Superior temporal gyrus (tissue), 1 donor: ENCODE measurements around the gene SALL4.
A peak's percentile ranks its signal among the peaks of the same experiment; 100 is the strongest.
"Not testable (repeated sequence)": the region's sequence is repeated elsewhere in the genome, so short reads cannot be mapped to it uniquely, and the experiment has no call there.

Experiments used
- DNase-seq: peaks from one replicate; pipeline ENCODE4 v3.0.0-alpha.2; 2016; ENCODE audit errors: extremely low spot score

The SALL4 gene

DNA sequence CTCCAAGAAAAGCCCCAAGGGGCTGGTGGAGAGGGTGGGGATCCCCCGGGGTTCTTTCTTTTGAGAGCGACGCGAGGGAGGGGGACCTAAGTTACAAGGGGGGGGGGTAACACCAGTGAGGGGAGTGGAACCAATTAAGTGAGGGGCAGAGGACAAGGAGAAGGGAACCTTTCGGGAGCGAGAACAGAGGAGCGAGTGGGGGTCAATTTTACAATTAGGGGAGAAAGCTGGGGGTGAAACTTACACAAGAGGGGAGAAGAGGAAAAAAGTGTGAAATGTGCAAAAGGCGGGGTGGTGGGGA lies 548 bp downstream of the SALL4 start:
- no peak for DNase-seq

DNA sequence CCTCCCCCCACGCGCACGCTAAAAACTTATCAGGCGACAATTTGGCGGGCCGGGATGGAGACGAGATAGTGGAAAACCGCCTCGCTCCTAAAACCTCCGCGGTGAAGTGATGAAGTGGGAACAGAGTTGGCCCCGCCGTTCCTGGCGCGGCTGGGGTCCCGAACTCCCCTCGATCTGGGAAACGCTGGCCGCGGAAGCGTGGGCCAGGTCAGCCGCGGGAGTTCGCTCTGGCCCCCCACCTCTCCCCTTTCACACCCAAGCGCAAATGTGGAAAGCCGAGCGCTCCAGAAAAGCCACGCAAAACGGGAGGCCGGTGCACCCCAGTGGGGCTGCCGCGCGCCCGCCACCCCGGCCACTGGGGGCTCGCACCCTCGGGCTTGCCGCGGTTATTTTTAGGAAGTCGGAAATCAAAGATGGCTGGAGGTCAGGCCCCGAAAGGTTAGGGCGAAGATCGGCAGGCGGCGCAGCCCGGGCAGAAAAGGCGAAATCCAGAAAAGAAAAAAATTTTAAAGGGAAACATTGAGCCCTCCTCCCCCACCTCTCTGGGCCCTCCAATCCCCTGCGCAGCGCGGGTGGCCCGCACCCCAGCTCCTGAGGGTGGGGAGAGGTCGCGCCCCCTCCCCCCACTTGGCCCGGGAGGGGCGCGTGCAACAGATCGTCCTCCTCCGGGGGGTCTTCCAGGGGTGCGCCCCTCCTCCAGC lies 1.0 kb downstream of the SALL4 start:
- DNase-seq = no peak

DNA sequence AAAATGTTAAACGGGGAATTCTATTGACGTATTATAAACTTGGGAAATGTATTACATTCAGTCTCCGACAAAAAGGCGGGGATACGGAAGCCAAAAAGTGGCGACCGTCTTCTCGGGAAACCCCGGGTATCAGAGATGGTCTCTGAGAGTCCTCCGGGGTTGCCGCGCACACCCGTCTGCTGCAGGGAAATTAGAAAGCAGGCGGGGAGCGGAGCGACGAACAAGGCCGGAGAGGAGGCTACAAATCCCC lies 1.5 kb downstream of the SALL4 start:
- no peak for DNase-seq

DNA sequence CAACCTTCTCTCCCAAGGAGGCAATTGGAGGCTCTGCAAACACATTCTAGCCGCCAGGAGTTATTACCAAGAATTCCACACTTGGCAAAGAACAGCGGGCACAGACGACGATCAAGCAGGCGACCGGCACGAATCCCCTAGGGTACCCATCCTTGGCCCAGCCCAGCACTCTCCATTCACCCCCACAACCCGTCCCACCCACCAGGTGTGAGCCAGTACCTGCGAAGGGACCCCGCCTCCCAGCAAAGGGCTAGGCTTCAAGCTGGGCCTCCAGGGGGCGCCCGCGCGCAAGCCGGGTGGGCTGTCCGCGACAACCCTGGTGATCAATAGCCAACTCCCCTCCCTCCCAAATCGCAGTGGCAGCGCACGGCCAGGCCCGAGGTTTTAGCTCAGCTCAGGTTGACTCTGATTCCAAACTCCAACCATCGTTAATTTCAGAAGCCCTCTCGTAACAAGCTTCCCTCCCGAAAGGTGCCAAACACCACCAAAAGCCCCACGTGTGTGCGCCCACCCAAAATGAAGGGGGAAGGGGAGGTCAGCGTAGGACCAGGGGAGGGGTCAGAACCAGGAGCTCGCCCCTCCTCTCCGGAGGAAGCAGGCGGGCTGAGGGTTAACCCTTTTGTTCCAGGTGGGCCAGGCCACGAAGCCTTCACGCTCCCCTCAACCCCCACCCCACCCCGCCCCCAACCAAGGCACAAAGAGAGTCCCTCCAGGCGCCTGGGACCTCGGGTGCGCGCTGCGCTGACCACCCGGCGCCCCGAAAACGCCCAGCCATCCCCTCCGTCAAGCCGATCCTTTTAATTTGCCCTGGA lies 2.1 kb downstream of the SALL4 start:
- peak; percentile 40 for DNase-seq

DNA sequence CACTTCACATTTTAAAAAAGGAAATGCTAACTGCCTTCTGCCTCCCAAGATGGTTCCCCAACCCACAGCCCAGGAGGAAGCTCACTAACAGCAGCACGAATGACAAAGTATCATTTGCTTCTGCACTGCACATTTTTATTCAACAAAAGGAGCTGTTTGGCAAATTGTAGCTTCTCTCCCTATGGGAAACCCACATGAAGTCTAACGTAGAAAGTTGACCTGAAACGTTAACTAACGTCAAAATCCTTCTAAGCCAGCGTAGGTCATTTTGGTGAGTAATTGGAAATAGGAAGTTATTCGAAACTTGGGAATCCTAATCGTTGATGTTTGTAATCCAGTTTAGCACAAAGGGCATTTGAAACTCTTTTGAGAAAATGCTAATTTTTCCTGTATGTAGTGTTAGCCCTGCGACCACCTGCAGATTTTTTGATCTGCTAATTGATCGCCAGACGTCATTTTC lies 2.9 kb downstream of the SALL4 start:
- DNase-seq = no peak

DNA sequence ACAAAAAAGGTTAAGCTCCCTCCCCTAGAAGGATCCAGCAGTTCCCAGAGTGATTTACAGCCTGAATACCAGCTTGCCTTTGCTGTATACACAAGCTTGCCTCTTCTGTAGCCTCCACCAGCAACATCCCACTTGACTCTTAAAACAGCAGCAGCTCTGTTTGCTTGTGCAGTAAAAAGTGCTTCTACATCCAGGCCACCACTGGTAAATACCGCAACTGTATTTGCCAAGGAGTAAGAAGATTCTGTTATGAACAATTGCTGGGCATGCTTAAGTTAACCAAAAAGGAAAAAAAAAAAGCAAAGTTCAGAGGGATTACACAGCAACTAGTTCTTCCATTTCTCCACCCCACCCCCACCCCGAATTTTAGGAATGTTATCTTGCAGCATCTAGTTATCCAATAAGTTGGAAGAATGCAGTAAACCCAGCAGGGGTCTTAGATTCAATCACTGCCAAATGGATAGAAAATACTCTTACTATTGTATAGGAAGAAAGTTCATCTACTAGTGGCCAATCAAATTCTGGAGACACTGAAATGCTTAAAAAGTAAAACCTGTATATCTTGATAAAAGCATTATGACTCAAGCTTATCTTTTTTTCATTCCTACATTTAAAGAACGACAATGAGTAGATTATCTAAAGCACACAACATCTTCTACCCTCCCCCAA lies 4.8 kb downstream of the SALL4 start:
- DNase-seq = no peak

DNA sequence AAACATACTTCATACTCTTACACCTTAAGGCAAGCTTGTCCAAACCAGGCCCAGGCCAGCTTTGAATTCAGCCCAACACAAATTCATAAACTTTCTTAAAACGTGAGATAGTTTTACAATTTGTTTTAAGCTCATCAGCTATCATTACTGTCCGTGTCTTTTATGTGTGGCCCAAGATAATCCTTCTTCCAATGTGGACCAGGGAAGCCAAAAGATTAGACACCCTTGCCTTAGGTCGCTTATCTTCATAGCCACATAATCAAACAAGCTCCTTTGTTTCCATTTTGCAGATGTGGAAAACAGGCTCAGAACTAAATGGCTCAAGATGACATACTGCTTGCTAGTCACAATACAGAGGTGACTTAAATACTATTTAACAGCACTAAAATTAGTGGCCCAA lies 6.0 kb downstream of the SALL4 start:
- no peak for DNase-seq

DNA sequence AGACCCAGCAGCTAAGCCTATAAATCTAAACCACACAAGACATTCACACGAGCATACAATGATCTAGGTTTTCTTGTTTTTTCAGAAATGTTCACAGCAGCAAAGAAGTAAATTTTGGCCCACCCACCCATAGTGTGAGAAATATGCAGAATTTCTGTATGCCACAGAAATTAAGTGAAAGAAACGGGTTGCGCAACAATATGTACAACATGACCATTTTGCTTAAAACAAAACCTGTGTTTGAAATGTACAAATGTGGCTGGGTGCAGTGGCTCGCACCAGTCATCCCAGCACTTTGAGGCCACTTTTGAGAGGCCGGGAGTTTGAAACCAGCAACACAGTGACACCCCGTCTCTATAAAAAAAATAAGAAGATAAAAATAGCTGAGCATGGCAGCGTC lies 9.4 kb downstream of the SALL4 start:
- DNase-seq = no peak

DNA sequence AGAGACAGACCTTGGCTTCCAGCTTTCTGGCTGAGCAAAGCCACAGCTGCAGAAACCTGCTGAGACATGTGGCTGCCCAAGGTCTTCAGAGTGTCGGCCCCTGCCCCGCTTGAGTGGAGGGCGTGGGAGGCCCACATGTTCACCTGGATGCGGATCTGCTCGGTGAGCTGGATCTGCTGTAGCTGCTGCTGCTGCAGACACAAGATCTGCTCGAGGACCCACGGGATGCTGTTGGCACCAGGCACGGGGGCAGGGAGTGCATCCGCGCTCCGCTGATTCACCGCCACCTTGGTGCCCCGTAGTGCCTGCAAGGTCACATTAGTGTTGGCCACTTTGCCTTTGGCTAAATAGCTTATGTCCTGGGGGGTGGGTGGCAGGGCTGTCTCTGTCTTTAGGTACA lies 10.7 kb downstream of the SALL4 start:
- no peak for DNase-seq

DNA sequence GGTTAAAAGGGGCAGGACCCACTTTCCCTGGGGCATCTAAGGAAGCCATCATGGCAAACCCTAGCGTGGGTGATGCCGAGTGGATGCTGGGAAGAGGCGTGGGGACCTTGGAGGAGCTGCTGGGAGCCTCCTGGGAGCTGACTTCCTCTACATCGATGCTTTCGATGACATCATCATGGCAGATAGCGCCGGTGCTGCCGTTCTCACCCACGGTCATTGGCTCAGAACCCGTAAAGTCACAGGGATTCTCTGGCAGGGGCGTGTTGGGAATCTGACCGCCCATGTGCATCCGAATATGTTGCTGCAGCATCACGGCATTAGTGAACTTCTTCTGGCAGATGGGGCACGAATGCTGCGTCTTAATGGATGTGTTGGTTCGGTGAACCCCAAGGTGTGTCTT lies 12.1 kb downstream of the SALL4 start:
- DNase-seq = no peak

DNA sequence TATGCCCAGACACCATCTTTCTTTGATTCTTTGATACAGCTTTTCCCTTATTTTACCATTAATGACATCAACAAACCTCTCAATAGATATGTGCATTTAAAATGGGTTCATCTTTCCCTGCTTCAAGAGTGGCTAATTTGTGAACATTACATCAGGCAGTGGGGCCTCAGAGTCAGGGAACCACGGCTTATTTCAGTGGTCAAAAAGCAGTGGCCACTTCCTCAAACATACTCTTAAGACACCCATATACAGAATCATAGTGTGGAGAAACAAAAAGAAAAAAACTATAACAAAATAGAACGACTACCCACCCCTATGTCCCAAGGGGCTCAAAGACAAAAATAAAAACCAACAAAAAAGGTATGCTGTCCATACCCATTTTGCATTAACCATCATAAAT lies 12.9 kb downstream of the SALL4 start:
- DNase-seq = no peak

DNA sequence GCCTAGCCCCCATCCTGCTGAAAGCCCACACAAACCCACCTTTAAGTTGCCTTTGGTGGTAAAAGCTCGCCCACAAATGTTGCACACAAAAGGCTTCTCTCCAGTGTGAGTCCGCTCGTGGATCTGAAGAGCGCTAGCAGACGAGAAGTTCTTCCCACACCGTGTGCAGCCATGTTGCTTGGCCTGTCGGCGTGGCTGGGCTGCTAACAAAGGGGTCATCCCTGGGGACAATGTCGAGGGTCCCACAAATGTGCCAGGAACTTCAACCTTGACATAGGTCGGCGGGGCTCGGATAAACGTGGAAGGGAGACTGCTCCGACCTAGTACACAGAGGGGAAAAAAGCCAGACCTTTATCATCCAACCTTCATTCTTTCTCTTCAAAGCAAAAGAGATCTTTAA lies 13.5 kb downstream of the SALL4 start:
- DNase-seq = no peak

DNA sequence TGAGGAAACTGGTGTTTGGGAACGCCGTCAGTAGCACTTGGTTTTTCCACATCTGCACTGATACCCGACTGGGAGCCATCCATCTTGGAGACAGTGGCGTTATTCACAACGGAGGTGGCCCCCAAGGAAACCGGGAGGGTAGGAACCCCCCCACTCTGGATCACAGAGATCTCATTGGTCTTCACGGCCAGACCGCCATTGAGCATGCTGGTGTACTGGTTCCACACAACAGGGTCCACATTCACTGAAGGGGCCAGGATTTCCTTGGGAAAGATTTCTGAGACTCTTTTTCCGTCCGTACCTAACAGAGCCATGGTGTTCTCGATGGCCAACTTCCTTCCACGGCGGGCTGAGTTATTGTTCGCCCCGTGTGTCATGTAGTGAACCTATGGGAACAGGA lies 18.0 kb downstream of the SALL4 start:
- no peak for DNase-seq

DNA sequence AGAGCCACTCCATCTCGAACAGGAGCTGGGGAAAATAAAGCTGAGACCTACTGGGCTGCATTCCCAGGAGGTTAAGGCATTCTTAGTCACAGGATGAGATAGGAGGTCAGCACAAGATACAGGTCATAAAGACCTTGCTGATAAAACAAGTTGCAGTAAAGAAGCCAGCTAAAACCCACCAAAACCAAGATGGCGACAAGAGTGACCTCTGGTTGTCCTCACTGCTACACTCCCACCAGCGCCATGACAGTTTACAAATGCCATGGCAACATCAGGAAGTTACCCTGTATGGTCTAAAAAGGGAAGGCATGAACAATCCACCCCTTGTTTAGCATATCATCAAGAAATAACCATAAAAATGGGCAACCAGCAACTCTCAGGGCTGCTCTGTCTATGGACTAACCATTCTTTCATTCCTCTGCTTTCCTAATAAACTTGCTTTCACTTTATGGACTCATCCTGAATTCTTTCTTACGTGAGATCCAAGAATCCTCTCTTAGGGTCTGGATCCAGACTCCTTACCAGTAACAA lies 24.0 kb downstream of the SALL4 start:
- DNase-seq = not testable (repeated sequence)

DNA sequence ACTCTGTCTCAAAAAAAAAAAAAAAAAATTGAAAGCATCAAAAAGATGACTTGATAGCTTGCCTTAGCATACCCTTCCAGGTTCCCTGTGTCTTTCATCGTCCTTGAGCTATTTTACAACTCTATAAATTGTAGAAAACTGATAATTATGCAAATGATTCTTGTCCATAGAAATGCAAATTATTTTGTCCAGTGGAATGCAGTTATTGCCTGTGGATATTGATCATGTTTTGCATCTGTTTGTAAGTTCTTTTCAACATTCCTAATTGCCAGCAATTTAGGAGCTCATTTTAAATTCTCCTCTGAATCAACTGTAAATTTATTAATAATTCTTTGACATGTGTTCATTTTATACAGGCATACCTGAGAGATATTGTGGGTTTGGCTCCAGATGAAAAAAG lies 27.1 kb downstream of the SALL4 start:
- no peak for DNase-seq

DNA sequence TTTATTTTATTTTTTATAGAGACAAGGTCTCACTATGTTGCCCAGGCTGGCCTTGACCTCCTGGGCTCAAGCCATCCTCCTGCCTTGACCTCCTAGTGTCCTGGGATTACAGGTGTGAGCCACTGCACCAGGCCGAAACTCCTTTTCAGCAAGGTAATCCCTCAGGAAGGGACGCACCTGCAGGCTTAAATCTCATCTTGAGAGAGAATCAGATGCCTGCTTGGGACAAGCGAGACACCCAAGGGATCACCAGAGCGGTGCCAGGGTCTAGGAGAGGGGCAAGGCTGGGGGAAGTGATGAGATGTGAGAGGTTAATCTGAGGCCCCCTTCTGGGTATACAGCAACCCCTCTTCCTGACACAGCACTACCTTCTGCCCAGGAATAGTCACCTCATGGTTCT lies 30.1 kb downstream of the SALL4 start:
- DNase-seq = no peak

DNA sequence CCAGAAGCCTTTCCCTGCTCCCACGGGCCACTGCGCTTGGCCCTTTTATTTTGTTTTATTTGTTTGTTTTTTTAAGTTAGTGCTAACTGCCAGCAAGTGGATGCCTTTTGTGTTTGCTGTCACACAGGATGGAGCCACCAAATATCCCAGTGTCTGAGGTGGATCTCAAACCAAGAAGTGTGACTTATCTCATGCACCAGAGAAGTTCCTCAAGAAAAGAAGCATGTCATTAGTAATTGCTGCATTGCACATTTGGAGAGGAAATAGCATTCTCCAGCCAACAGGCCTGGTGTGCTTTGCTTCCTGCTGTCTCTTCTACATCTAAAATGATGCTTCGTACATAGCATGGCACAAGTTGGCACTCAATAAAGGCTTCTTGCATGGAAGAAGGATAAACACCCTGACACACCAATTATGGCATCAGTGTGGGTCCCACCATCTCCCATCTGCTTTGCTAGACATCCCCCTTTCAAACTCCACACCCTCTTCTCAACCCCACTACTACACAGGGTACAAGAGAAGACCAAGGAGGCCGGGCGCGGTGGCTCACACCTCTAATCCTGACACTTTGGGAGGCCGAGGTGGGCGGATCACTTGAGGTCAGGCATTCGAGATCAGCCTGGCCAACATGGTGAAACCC lies 32.2 kb downstream of the SALL4 start:
- no peak for DNase-seq

DNA sequence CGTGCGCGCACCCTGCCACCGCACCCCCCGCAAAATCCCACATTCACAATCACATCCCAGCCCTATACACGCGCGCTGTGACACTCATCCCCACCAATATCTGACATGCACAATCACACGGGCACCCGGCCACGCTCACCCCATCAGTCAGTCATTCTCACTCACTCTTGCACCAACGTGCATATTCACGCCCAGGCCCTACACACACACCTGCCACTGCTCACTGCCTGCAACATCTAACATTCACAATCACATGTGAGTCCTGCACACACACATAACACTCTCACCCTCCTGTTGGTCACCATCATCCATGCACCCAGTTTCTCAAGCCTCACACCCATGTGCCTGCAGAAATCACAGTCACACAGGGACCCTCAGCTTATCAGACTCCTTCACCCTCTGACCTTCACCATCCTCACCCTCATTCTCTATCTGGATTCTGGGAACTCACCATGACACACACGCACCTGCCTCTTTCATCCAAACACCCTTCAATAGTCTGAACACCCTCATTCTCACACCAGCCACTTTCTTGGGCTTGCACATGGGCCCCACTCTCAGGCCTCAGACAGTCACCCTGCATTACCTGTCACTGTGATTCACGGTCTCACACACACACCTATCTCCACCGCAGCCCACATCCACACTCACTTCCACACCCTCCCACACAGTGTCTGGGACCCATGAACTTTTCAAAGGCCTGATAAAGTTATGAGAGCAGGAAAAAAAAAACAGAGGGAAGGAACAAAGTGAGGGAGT lies 33.4 kb downstream of the SALL4 start:
- DNase-seq = no peak

DNA sequence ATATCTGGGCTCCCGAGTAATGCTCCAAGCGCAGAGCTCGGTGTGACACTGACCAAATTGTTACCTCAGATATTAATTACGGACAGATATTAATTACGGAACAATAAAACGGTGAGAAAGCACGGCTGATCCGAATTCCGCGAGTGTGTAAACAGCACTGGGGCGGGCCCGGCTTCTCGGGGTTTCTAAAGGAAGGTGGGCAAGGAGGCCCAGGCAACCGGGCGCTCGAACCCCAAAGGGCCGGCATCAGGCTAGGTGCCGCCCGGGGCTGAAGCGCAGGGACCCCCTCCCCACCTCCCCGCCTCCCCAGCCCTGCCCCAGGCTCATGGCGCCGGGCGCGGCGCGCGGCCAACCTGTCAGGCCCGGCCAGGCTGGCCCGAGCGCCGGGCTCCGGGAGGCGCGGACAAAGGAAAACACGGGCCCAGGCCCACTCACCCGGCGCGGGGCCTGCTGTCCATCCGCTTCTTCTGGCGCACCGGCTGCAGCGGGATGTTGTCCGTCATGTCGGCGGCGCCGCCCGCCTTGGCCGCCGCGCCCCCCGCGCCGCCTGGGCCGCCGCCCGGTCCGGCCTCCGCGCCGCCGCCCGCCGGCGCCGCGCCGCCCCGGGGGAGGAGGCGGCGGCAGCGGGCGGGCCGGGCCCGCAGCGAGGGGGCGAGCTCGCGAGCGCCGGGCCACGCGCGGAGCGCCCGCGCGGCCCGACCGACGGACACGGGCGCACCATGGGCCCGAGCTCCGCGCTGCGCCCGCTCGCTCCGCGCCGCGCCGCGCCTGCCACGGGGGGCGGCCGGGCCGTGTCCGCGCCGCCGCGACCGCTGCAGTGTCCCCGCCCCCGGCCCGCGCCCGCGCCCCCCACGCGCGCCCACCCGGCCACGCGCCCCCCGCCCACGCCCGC lies 34.2 kb downstream of the SALL4 start, which contains the start of gene ATP9A:
TSS of gene ATP9A (minus strand) at position 524 of the 892 bp plus-strand sequence. CDS start at position 503, 21 bp downstream.
- DNase-seq = no peak

DNA sequence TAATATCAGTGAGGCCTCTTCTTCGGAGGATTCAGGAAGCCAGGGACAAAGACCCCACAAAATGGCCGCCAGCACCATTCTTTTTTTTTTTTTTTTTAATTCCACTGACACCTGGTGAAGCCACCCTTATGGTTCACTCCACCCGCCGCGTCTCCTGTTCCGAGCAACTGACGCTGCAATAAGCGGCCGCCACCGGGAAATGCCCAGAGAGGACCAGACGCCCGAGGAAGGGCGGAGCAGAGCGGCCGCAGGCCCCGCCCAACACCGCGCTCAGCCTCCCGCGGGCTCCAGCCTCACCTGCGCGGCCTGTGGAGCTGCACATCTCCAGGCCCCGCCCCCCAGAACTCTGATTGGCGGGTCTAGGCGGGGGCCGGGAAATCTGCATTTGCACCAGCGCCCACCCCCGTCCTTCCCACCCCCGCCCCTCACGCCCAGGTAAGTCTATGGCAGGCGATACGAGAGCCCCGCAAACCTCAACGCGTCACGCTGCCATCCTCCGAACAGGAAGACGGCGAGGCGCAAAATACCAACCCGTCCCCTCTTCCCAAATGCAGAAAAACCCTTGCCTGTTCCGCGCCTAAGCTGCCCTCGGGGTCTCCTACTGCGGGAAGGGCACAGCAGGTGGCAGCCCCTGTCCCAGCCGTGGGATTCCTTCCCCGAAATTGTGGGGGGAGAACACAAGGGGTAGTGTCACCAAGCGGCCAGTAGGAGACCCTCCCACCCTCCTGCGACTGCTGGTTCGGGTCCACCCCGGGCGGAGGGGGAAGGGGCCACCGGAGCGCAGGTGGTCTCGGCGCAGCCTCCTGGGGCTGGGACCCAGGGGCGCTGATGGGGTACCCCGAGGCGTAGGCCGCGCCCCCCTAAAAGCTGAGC lies 35.1 kb downstream of the SALL4 start:
- no peak for DNase-seq
